Measurements from ENCODE around the gene PMFBP1. TPM values are rescaled to one million over a fixed set of nuclear protein-coding genes. Genes with fewer than 3 reads are reported as not detected.

PMFBP1 gene
- polyA plus RNA-seq, 1 of the 3 experiments (the other 2 are of a cell fraction): 0.16 TPM

DNA sequence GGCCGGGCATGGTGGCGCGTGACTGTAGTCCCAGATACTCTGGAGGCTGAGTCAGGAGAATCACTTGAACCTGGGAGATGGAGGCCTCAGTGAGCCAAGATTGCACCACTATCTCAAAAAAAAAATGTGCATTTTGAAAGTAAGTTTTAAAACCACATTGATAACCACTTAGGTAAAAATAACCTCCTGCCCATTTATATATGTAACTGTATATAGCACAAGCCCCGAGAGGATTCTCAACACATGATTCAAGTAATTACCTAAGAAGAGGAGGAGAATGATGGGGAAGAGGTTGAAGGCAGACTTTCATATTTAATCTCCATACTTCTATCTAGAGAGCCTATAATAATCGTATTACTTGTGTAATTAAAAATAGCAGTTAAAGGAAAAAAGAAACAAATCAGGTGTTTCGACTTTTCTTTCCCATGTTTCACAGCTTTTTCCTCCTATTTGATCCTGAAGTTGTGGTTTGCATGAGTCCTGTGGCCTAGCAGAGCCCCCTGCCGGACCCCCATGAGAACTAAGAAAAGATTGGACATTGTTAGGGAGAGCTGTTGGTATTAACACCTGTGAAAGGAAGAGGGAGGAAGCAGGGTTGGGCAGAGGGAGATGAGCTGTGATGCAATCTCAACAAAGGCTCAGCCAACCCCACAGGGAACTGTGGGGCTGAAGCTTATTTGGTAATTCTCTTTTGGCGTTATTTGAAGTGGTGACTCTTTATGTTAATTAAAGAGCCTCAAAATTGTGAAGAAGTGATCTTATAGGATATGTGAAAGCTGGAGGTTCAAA is 22.1 kb downstream of the PMFBP1 start:
- H3K9ac ChIP-seq: no peak overlapping the region
- CTCF ChIA-PET: interaction anchor here (1.0 to 2.8 kb wide), 4 partner anchors 15 to 25 kb away, joined by 3 to 11 read pairs (median 8); no protein-coding TSS in a partner anchor

DNA sequence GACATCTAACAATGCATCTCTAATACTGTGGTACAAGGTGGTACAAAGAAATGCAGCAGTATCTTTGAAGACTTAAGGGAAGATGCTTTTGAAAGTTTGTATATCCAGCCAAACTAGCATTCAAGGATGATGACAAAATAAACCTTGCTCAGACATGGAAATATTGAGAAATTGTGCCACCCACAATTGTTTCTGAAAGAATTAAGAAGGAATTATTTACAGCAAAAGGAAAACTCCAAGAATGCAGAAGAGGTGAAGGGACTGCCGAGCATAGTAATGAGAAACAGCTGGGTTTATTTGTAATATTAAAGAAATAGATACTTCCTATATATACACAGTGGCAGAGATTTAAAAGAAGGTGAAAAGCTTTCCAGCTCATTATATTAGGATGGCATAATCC is 29.5 kb downstream of the PMFBP1 start:
- Histone ChIP-seq H3K9me3 (no peaks in the 10 kb centered on the region), H3K36me3 (replicated peaks in 1 of 2; ENCODE audit: control insufficient read depth in 1 of 2, insufficient read depth in 2 of 2, low read length in 1 of 2) (no peaks in the 10 kb centered on the region), H4K20me1 (ENCODE audit: insufficient read depth) (no peaks in the 10 kb centered on the region), H3K9ac (no peak overlapping the region), H3K9me2 (no peaks in the 10 kb centered on the region), H3K79me2 (ENCODE audit: insufficient read depth) (no peaks in the 10 kb centered on the region), H3K27me3 (ENCODE audit: insufficient read depth) (no peaks in the 10 kb centered on the region), H3F3A (replicated peaks; ENCODE audit: insufficient read depth) (no peaks in the 10 kb centered on the region), H3K4me3 (ENCODE audit: low read depth in 2 of 2, low read length in 1 of 2) (no peak overlapping the region), H2AFZ (ENCODE audit: low read depth) (no peak overlapping the region), H3K4me2 (no peak overlapping the region), H3K27ac (ENCODE audit: low read depth in 2 of 2, low read length in 1 of 2) (no peak overlapping the region), H3K4me1 (ENCODE audit: control insufficient read depth in 1 of 2, insufficient read depth in 2 of 2, low read depth in 1 of 2, low read length in 1 of 2) (no peaks in the 10 kb centered on the region)
- TF ChIP-seq, protein P1, sequence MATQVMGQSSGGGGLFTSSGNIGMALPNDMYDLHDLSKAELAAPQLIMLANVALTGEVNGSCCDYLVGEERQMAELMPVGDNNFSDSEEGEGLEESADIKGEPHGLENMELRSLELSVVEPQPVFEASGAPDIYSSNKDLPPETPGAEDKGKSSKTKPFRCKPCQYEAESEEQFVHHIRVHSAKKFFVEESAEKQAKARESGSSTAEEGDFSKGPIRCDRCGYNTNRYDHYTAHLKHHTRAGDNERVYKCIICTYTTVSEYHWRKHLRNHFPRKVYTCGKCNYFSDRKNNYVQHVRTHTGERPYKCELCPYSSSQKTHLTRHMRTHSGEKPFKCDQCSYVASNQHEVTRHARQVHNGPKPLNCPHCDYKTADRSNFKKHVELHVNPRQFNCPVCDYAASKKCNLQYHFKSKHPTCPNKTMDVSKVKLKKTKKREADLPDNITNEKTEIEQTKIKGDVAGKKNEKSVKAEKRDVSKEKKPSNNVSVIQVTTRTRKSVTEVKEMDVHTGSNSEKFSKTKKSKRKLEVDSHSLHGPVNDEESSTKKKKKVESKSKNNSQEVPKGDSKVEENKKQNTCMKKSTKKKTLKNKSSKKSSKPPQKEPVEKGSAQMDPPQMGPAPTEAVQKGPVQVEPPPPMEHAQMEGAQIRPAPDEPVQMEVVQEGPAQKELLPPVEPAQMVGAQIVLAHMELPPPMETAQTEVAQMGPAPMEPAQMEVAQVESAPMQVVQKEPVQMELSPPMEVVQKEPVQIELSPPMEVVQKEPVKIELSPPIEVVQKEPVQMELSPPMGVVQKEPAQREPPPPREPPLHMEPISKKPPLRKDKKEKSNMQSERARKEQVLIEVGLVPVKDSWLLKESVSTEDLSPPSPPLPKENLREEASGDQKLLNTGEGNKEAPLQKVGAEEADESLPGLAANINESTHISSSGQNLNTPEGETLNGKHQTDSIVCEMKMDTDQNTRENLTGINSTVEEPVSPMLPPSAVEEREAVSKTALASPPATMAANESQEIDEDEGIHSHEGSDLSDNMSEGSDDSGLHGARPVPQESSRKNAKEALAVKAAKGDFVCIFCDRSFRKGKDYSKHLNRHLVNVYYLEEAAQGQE (IDR thresholded peaks at IDR 0.05; ENCODE audit: low read depth, low read length): no peak
- POLR2A ChIA-PET: no interaction called here
- 20% methylated on average over 1 of the region's 1 CpG for WGBS (ENCODE audit: low lambda C conversion rate)
- DNase-seq: no peak
- CTCF ChIA-PET: interaction anchor here (0.7 to 2.6 kb wide), 3 partner anchors 18 to 59 kb away, joined by 3 to 7 read pairs (median 3); no protein-coding TSS in a partner anchor

More for the DNA sequence above, 22.1 kb downstream of the PMFBP1 start:
- no peak overlapping the region for H2AFZ ChIP-seq (ENCODE audit: low read depth)
- POLR2A ChIA-PET: no interaction called here
- no peaks in the 10 kb centered on the region for H3F3A ChIP-seq (replicated peaks; ENCODE audit: insufficient read depth)
- H3K4me2 ChIP-seq: no peak overlapping the region
- H3K4me3 ChIP-seq (ENCODE audit: low read depth in 2 of 2, low read length in 1 of 2): no peak overlapping the region
- no peaks in the 10 kb centered on the region for H3K9me2 ChIP-seq
- no peak overlapping the region for H3K27ac ChIP-seq (ENCODE audit: low read depth in 2 of 2, low read length in 1 of 2)
- H4K20me1 ChIP-seq (ENCODE audit: insufficient read depth): no peaks in the 10 kb centered on the region
- H3K36me3 ChIP-seq (replicated peaks in 1 of 2; ENCODE audit: control insufficient read depth in 1 of 2, insufficient read depth in 2 of 2, low read length in 1 of 2): no peaks in the 10 kb centered on the region
- 78% methylated on average over 8 of the region's 8 CpGs for WGBS (ENCODE audit: low lambda C conversion rate)
- H3K9me3 ChIP-seq: no peaks in the 10 kb centered on the region
- H3K27me3 ChIP-seq (ENCODE audit: insufficient read depth): no peaks in the 10 kb centered on the region
- DNase-seq: no peak
- no peaks in the 10 kb centered on the region for H3K4me1 ChIP-seq (ENCODE audit: control insufficient read depth in 1 of 2, insufficient read depth in 2 of 2, low read depth in 1 of 2, low read length in 1 of 2)
- TF ChIP-seq, protein P2, sequence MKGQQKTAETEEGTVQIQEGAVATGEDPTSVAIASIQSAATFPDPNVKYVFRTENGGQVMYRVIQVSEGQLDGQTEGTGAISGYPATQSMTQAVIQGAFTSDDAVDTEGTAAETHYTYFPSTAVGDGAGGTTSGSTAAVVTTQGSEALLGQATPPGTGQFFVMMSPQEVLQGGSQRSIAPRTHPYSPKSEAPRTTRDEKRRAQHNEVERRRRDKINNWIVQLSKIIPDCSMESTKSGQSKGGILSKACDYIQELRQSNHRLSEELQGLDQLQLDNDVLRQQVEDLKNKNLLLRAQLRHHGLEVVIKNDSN (IDR thresholded peaks at IDR 0.05; ENCODE audit: borderline replicate concordance, low read depth): no peak
- TF ChIP-seq JUND (IDR thresholded peaks at IDR 0.05) (no peak), RFX5 (IDR thresholded peaks at IDR 0.05; ENCODE audit: low read length) (no peak), ELF1 (IDR thresholded peaks at IDR 0.05) (no peak), MEF2A (IDR thresholded peaks at IDR 0.05; ENCODE audit: borderline replicate concordance, low read depth) (no peak), RXRA (IDR thresholded peaks at IDR 0.05; ENCODE audit: borderline replicate concordance, low read depth) (no peak), TAF1 (IDR thresholded peaks at IDR 0.05; ENCODE audit: borderline replicate concordance, low read depth, low read length) (no peak), NFIC (IDR thresholded peaks at IDR 0.05; ENCODE audit: borderline replicate concordance) (no peak), SIN3A (IDR thresholded peaks at IDR 0.05; ENCODE audit: borderline replicate concordance, low read depth, low read length) (no peak), EZH2phosphoT487 (IDR thresholded peaks at IDR 0.05; ENCODE audit: borderline replicate concordance, low read depth) (no peak)
- no peaks in the 10 kb centered on the region for H3K79me2 ChIP-seq (ENCODE audit: insufficient read depth)
